Neural progenitor cell (in vitro differentiated cells): ENCODE results near the gene PLEKHF1. TPM values are rescaled to one million over a fixed set of nuclear protein-coding genes. Genes with fewer than 3 reads are reported as not detected.

Experiments
- DNase-seq: peaks from one replicate; pipeline ENCODE4 v3.0.0-alpha.2; 2016; ENCODE audit warnings: low spot score
- H2AFZ ChIP-seq: fragments of 200-600 bp; sonication (generic); replicated peaks from 2 replicates; pipeline ENCODE4 v1.6.1; 2016; ENCODE audit warnings: antibody characterized with exemption
- H3F3A ChIP-seq: fragments of 200-600 bp; sonication (generic); 2 replicates; pipeline ENCODE4 v1.6.1; 2016; ENCODE audit warnings: antibody characterized with exemption, low read depth
- H3K27ac ChIP-seq: fragments of 200-600 bp; sonication (generic); 2 replicates; pipeline ENCODE4 v1.5.1; 2016; ENCODE audit warnings: mild to moderate bottlenecking
- H3K27me3 ChIP-seq: fragments of 200-600 bp; sonication (generic); 2 replicates; pipeline ENCODE4 v1.6.1; 2016; ENCODE audit warnings: mild to moderate bottlenecking, moderate library complexity
- H3K36me3 ChIP-seq: fragments of 200-600 bp; sonication (generic); 2 replicates; pipeline ENCODE4 v1.5.1; 2016
- H3K4me1 ChIP-seq: fragments of 200-600 bp; sonication (generic); 2 replicates; pipeline ENCODE4 v1.6.1; 2016; ENCODE audit warnings: mixed run types
- H3K4me2 ChIP-seq: fragments of 200-600 bp; sonication (generic); 2 replicates; pipeline ENCODE4 v1.6.1; 2016
- H3K4me3 ChIP-seq: fragments of 200-600 bp; sonication (generic); 2 replicates; pipeline ENCODE4 v1.5.1; 2016
- H3K79me2 ChIP-seq: fragments of 200-600 bp; sonication (generic); 2 replicates; pipeline ENCODE4 v1.6.1; 2016; ENCODE audit warnings: low read depth
- H3K9ac ChIP-seq: fragments of 200-600 bp; sonication (generic); 2 replicates; pipeline ENCODE4 v1.6.1; 2016
- H3K9me3 ChIP-seq: fragments of 200-600 bp; sonication (generic); 2 replicates; pipeline ENCODE4 v1.5.1; 2016; ENCODE audit warnings: low read depth
- H4K20me1 ChIP-seq: fragments of 200-600 bp; sonication (generic); 2 replicates; pipeline ENCODE4 v1.6.1; 2016; ENCODE audit warnings: low read depth
- H3K27ac Mint-ChIP-seq: 3 replicates; pipeline ENCODE4 v1.8.0; 2021; ENCODE audit warnings: mixed read lengths
- H3K27me3 Mint-ChIP-seq: 2 replicates; pipeline ENCODE4 v1.8.0; 2022; ENCODE audit warnings: low read depth, mild to moderate bottlenecking, inconsistent platforms, moderate library complexity, mixed read lengths; ENCODE audit not compliant: insufficient read depth
- H3K36me3 Mint-ChIP-seq: 3 replicates; pipeline ENCODE4 v1.8.0; 2021; ENCODE audit warnings: mixed read lengths
- H3K4me1 Mint-ChIP-seq: 3 replicates; pipeline ENCODE4 v1.8.0; 2021; ENCODE audit warnings: mixed read lengths
- H3K4me3 Mint-ChIP-seq: 3 replicates; pipeline ENCODE4 v1.8.0; 2021; ENCODE audit warnings: mild to moderate bottlenecking, moderate library complexity, mixed read lengths
- H3K9me3 Mint-ChIP-seq: 3 replicates; pipeline ENCODE4 v1.8.0; 2020; ENCODE audit warnings: mixed read lengths
- CTCF ChIP-seq: fragments of 200-600 bp; sonication (generic); IDR thresholded peaks from 2 replicates; pipeline ENCODE4 v1.5.1; 2017; ENCODE audit warnings: antibody characterized with exemption, mild to moderate bottlenecking
- EZH2 ChIP-seq: fragments of 200-600 bp; sonication (generic); IDR thresholded peaks from 2 replicates; pipeline ENCODE4 v1.6.1; 2017; ENCODE audit warnings: antibody characterized with exemption, mild to moderate bottlenecking, moderate library complexity
- EZH2phosphoT487 ChIP-seq: fragments of 200-600 bp; sonication (generic); IDR thresholded peaks from 2 replicates; pipeline ENCODE4 v1.6.1; 2017; ENCODE audit warnings: antibody characterized with exemption
- total RNA-seq: library from RNA; depleted of rRNA; stranded (reverse); fragments of >200 nt; gene quantifications from 2 replicates; pipeline ENCODE4 v1.2.3, GENCODE V29; 2015; ENCODE audit warnings: low replicate concordance

Gene PLEKHF1
- total RNA-seq, 1 donor from 2014 or later = 1.2 TPM

DNA sequence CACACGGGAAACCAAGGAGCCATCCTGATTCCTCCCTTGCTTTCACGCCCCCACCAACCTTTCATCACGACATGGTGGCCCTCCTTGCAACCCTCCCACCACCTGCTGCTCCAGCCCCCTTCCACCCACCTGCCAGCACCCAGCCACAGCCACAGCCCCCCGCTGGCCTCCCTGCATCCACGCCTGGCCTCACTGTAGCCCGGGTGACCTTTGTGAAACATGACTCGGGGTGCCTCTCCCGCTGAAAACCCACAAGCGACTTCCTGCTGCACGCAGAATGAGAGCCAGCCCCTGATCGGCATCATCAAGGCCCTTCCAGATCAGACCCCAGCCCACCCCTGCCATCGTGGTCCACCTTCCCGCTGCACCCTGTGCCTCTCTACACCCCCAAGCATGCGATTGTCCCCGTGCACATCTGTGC, 44.3 kb upstream of the PLEKHF1 start:
- no peaks in the 10 kb centered on the region for H3K9me3 Mint-ChIP-seq
- Histone ChIP-seq H2AFZ (no peak overlapping the region), H3K27ac (no peak overlapping the region), H3K4me3 (no peak overlapping the region), H3K79me2 (no peaks in the 10 kb centered on the region), H3K4me2 (no peak overlapping the region), H3K9me3 (no peaks in the 10 kb centered on the region), H3F3A (peaks cover 12% of the 10 kb centered on the region), H4K20me1 (no peaks in the 10 kb centered on the region), H3K9ac (no peak overlapping the region), H3K4me1 (peaks cover 7% of the 10 kb centered on the region), H3K27me3 (no peaks in the 10 kb centered on the region), H3K36me3 (no peaks in the 10 kb centered on the region)
- TF ChIP-seq CTCF (no peak), EZH2phosphoT487 (no peak), EZH2 (no peak)
- H3K27me3 Mint-ChIP-seq = peaks cover 13% of the 10 kb centered on the region
- H3K4me3 Mint-ChIP-seq = no peak overlapping the region
- H3K27ac Mint-ChIP-seq = peak overlapping the region; percentile 14
- DNase-seq = no peak
- peaks cover 3% of the 10 kb centered on the region for H3K36me3 Mint-ChIP-seq
- H3K4me1 Mint-ChIP-seq = peaks cover 25% of the 10 kb centered on the region

DNA sequence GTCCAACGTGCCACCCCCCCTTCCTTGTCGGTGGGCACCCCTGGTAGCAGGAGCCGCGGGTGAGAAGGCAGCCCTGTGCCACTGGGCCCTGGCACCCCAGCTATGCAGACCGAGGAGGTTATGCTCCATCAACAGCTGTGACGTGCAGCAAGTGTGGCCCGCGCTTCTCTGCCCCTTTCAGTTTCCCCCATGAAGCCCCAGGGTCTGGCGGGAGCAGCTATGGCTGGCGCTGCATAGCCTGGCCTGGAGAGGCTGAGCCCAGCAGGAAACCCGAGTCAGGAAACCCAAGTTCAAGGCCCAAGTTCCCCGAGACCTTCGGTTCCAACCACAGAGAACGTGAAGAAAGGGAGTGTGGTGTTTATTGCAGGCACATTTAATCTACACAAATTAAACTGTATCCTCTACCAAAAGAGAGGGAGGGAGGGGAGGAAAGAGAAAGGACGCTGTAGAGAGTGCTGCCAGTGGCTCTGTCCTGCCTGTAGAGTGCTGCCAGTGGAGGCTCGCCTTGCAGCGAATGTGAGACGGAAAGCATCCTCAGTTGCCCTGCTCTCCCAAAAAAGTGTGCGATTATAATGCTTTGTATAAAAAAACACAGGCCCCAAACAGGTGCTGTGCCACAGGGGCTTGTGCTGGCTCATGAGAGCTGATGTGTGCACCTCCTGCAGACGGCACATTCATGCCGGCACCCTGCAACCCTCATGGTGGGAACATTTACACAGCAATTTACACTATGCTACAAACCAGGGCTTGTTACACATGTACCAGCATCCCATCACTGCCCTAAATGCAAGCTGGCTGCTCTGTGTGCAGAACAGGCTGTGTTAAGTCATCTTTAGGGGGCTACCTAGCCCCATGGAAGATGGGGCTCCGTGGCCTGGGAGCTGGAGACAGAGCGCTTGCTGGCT, 42.8 kb upstream of the PLEKHF1 start:
- peaks cover 13% of the 10 kb centered on the region for H3K27me3 Mint-ChIP-seq
- H3K27me3 ChIP-seq = no peaks in the 10 kb centered on the region
- peaks cover 7% of the 10 kb centered on the region for H3K4me1 ChIP-seq
- H4K20me1 ChIP-seq = no peaks in the 10 kb centered on the region
- H3K36me3 Mint-ChIP-seq = no peaks in the 10 kb centered on the region
- H3K4me3 ChIP-seq = no peak overlapping the region
- DNase-seq = peak; percentile 70
- no peaks in the 10 kb centered on the region for H3K36me3 ChIP-seq
- H3K27ac ChIP-seq = no peak overlapping the region
- H3K9ac ChIP-seq = no peak overlapping the region
- no peak overlapping the region for H3K4me3 Mint-ChIP-seq
- H3K27ac Mint-ChIP-seq = no peak overlapping the region
- peaks cover 21% of the 10 kb centered on the region for H3F3A ChIP-seq
- no peaks in the 10 kb centered on the region for H3K79me2 ChIP-seq
- TF ChIP-seq EZH2 (no peak), EZH2phosphoT487 (no peak)
- no peak overlapping the region for H2AFZ ChIP-seq
- H3K4me1 Mint-ChIP-seq = peaks cover 27% of the 10 kb centered on the region
- no peaks in the 10 kb centered on the region for H3K9me3 ChIP-seq
- no peaks in the 10 kb centered on the region for H3K9me3 Mint-ChIP-seq
- H3K4me2 ChIP-seq = no peak overlapping the region

DNA sequence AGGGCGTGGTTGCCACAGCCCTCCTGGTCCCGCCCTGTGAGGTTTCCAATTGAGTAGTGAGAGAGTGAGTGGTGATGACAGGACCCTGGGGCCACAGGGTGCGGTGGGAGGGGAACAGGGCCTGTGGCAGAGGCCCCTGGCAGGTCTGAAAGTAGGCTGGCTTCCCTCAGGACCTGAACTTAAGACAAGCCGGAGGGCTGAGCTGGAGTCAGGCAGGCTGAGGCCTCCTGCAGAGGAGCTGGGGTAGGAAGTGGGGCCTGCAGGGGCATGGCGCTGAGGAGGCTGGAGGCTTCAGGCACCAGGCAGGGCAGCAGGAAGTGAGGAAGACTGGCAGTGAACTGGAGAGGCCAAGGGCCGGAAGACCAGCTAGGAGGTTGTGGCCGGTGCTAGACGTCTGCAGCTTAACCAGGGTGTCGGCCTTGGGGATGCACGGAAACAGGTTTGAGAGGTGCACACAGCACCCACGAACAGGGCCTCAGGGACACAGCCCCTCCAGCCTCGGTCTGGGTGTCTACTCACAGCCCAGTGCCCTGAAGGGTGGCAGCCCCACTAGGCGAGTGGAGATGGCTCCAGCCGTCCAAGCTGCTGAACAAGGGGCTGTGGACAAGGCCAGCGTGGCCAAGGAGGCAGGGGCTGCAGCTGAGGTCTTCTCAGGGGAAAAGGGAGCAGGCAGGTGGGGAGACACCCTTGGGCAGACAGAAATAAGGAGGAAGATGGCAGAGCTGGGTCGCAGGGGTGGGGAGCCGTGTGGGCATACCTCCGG, 41.4 kb upstream of the PLEKHF1 start:
- H3K27ac ChIP-seq = no peak overlapping the region
- H3K79me2 ChIP-seq = no peaks in the 10 kb centered on the region
- Mint-ChIP-seq H3K9me3 (no peaks in the 10 kb centered on the region), H3K4me3 (peak overlapping the region; percentile 38), H3K27me3 (peaks cover 13% of the 10 kb centered on the region), H3K4me1 (peaks cover 27% of the 10 kb centered on the region), H3K27ac (peak overlapping the region; percentile 81), H3K36me3 (no peaks in the 10 kb centered on the region)
- H3F3A ChIP-seq = peaks cover 21% of the 10 kb centered on the region
- no peak overlapping the region for H3K4me3 ChIP-seq
- H3K4me2 ChIP-seq = no peak overlapping the region
- no peaks in the 10 kb centered on the region for H3K9me3 ChIP-seq
- H2AFZ ChIP-seq = no peak overlapping the region
- no peak overlapping the region for H3K9ac ChIP-seq
- TF ChIP-seq EZH2phosphoT487 = no peak
- no peak for TF ChIP-seq EZH2
- TF ChIP-seq CTCF = no peak
- H3K27me3 ChIP-seq = no peaks in the 10 kb centered on the region
- no peaks in the 10 kb centered on the region for H4K20me1 ChIP-seq
- no peak for DNase-seq
- H3K36me3 ChIP-seq = no peaks in the 10 kb centered on the region
- peaks cover 7% of the 10 kb centered on the region for H3K4me1 ChIP-seq
